A673 (cell line): ENCODE results near the gene FAM83B.

Experiments
- EZH2 ChIP-seq: fragments of 200-600 bp; sonication (generic); IDR thresholded peaks from 2 replicates; pipeline ENCODE4 v1.6.1; 2017; ENCODE audit warnings: borderline replicate concordance, low read depth, mild to moderate bottlenecking, mixed read lengths, antibody characterized with exemption, low read length; ENCODE audit not compliant: poor library complexity, severe bottlenecking
- TF ChIP-seq, protein P1 (sequence below): fragments of 300-800, 200-600 bp; sonication (generic); conservative IDR thresholded peaks from 2 replicates; pipeline ENCODE4 v1.5.1; 2017; ENCODE audit warnings: low read depth, mild to moderate bottlenecking, antibody characterized with exemption, low read length, moderate library complexity, mixed read lengths

DNA sequence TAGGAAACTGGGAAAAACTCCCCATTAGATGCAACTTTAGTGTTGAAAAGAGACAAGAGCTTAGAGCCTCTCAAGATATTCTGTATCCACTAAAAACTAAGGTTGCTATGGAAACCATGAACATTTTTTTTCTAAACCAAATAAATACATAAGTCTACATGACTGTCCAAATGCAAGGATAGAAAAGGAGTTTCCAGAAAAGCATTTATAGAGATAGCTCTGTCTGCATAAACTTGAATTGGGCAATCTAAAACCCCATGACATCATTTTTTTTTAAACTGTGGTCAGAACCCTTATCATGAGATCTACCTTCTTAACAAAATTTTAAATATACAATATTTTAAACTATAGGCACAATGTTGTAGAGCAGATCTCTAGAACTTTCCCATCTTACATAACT, 36.4 kb upstream of the FAM83B start:
- TF ChIP-seq, protein P1, sequence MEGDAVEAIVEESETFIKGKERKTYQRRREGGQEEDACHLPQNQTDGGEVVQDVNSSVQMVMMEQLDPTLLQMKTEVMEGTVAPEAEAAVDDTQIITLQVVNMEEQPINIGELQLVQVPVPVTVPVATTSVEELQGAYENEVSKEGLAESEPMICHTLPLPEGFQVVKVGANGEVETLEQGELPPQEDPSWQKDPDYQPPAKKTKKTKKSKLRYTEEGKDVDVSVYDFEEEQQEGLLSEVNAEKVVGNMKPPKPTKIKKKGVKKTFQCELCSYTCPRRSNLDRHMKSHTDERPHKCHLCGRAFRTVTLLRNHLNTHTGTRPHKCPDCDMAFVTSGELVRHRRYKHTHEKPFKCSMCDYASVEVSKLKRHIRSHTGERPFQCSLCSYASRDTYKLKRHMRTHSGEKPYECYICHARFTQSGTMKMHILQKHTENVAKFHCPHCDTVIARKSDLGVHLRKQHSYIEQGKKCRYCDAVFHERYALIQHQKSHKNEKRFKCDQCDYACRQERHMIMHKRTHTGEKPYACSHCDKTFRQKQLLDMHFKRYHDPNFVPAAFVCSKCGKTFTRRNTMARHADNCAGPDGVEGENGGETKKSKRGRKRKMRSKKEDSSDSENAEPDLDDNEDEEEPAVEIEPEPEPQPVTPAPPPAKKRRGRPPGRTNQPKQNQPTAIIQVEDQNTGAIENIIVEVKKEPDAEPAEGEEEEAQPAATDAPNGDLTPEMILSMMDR: no peak
- no peak for TF ChIP-seq EZH2
